Spleen (tissue), 7 donors: ENCODE measurements around the gene SRGAP1.

Experiments
- POLR2A ChIP-seq, 3 donors: fragments of 450-650 bp; IDR thresholded peaks; one replicate each; pipeline ENCODE4 v1.5.1; 2017; ENCODE audit warnings: antibody characterized with exemption in 3 of 3, mild to moderate bottlenecking in 1 of 3
- TF ChIP-seq, protein P1 (sequence below), 11 experiments: fragments of 200-600 bp in 7 of 11; fragments of 450-650 bp in 4 of 11; sonication (generic) in 4 of 11; IDR thresholded peaks in 8 of 11; conservative IDR thresholded peaks in 3 of 11; 1 replicate in 7 of 11; 2 replicates in 4 of 11; pipeline versions ENCODE4 v1.4.0 to v1.8.0; 2016 to 2021; ENCODE audit warnings: antibody characterized with exemption in 11 of 11, inconsistent platforms in 4 of 11, mild to moderate bottlenecking in 1 of 11
- donor health status: DM: no; HTN: no; CAD: no; lungs with moderate emphysema.
- donor health status: DM: no; HTN: no; CAD: no.
- donor health status: DM: no; HTN: no; CAD: no.

GRCh38 chr12:64172143-64172970, 327.9 kb downstream of the SRGAP1 start:
- TF ChIP-seq, protein P1, sequence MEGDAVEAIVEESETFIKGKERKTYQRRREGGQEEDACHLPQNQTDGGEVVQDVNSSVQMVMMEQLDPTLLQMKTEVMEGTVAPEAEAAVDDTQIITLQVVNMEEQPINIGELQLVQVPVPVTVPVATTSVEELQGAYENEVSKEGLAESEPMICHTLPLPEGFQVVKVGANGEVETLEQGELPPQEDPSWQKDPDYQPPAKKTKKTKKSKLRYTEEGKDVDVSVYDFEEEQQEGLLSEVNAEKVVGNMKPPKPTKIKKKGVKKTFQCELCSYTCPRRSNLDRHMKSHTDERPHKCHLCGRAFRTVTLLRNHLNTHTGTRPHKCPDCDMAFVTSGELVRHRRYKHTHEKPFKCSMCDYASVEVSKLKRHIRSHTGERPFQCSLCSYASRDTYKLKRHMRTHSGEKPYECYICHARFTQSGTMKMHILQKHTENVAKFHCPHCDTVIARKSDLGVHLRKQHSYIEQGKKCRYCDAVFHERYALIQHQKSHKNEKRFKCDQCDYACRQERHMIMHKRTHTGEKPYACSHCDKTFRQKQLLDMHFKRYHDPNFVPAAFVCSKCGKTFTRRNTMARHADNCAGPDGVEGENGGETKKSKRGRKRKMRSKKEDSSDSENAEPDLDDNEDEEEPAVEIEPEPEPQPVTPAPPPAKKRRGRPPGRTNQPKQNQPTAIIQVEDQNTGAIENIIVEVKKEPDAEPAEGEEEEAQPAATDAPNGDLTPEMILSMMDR (IDR thresholded peaks at IDR 0.05 in 8 of 11, conservative IDR thresholded peaks at IDR 0.05 in 3 of 11), result no peak
- TF ChIP-seq POLR2A (IDR thresholded peaks at IDR 0.05), result no peak
